Brain microvascular endothelial cell (primary cell): ENCODE results near the gene SCAF1.

Source experiments
- DNase-seq: peaks from one replicate; pipeline ENCODE4 v3.0.0-alpha.2; 2020
- H3K27ac ChIP-seq: fragments of 250-450 bp; sonication (Bioruptor Pico); 2 replicates; pipeline ENCODE4 v1.5.1; 2020; ENCODE audit warnings: mild to moderate bottlenecking, moderate library complexity
- H3K27me3 ChIP-seq: fragments of 250-450 bp; sonication (Bioruptor Pico); replicated peaks from 2 replicates; pipeline ENCODE4 v1.5.1; 2020; ENCODE audit warnings: mild to moderate bottlenecking
- H3K36me3 ChIP-seq: fragments of 250-450 bp; sonication (Bioruptor Pico); replicated peaks from 2 replicates; pipeline ENCODE4 v1.5.1; 2020; ENCODE audit warnings: mild to moderate bottlenecking
- H3K4me3 ChIP-seq: 2 replicates; pipeline ENCODE4 v1.5.1; 2011; ENCODE audit warnings: low read depth, mild to moderate bottlenecking, control low read depth, low read length, moderate library complexity
- in situ Hi-C: cut with HindIII; loops from 2 replicates; pipeline ENCODE4 v1.10.0; 2017; ENCODE audit warnings: low sequenced_read_pairs, low pct_ligation_motif_present
- TF ChIP-seq, protein P1 (sequence below): IDR thresholded peaks from 2 replicates; pipeline ENCODE4 v1.5.1; 2011; ENCODE audit warnings: low read depth, mild to moderate bottlenecking, moderate library complexity, low read length, control low read depth, inconsistent platforms; ENCODE audit errors: missing control alignments

SCAF1 gene

DNA sequence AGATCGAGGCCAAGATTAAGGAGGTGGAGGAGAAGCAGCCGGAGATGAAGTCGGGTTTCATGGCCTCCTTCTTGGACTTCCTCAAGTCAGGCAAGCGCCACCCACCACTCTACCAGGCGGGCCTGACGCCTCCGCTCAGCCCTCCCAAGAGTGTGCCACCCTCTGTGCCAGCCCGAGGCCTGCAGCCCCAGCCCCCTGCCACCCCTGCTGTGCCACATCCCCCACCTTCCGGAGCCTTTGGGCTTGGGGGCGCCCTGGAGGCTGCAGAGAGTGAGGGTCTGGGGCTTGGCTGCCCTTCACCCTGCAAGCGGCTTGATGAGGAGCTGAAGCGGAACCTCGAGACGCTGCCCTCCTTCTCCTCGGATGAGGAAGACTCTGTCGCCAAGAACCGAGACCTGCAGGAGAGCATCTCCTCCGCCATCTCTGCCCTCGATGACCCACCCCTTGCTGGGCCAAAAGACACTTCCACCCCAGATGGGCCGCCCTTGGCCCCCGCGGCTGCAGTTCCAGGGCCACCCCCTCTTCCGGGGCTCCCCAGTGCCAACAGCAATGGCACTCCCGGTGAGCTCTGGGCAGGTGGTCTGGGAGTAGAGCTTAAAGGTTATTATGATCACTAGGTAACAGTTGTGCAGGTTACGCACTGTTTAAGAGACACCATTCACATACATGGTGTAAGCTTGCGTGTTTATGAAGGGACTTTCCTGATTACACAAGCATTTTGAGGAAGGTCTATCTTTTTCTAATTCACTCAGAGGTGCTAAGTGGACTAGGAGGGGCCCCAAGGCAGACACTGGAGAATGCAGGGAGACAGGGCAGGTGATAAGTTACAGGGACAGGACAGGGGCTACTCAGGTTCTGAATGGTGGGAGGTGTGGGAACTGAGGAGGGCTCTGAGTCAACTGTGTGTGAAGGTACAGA is 42.4 kb upstream of the SCAF1 start:
- TF ChIP-seq, protein P1, sequence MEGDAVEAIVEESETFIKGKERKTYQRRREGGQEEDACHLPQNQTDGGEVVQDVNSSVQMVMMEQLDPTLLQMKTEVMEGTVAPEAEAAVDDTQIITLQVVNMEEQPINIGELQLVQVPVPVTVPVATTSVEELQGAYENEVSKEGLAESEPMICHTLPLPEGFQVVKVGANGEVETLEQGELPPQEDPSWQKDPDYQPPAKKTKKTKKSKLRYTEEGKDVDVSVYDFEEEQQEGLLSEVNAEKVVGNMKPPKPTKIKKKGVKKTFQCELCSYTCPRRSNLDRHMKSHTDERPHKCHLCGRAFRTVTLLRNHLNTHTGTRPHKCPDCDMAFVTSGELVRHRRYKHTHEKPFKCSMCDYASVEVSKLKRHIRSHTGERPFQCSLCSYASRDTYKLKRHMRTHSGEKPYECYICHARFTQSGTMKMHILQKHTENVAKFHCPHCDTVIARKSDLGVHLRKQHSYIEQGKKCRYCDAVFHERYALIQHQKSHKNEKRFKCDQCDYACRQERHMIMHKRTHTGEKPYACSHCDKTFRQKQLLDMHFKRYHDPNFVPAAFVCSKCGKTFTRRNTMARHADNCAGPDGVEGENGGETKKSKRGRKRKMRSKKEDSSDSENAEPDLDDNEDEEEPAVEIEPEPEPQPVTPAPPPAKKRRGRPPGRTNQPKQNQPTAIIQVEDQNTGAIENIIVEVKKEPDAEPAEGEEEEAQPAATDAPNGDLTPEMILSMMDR, result no peak
- no peak overlapping the region for H3K4me3 ChIP-seq
- H3K27ac ChIP-seq, result no peak overlapping the region
- H3K27me3 ChIP-seq, result no peaks in the 10 kb centered on the region
- in situ Hi-C loops, result no loop called here
- H3K36me3 ChIP-seq, result peaks cover 81% of the 10 kb centered on the region
- DNase-seq, result no peak

DNA sequence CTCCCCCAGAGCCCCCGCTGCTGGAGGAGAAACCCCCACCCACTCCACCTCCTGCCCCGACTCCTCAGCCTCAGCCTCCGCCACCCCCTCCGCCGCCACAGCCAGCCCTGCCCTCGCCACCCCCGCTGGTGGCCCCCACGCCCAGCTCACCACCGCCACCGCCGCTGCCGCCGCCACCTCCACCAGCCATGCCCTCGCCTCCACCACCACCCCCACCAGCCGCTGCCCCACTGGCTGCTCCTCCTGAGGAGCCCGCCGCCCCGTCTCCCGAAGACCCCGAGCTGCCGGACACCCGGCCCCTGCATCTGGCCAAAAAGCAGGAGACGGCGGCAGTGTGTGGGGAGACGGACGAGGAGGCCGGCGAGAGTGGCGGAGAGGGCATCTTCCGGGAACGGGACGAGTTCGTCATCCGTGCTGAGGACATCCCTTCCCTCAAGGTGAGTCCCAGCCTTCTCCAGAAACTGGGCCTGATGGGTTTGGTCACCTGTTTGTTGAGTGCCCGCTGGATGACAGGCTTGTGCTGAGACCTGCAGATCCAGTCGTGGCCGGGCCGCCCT is 40.4 kb upstream of the SCAF1 start:
- Histone ChIP-seq H3K27ac (no peak overlapping the region), H3K4me3 (no peak overlapping the region), H3K27me3 (no peaks in the 10 kb centered on the region), H3K36me3 (peaks cover 77% of the 10 kb centered on the region)
- TF ChIP-seq, protein P1, result no peak
- in situ Hi-C loops, result no loop called here
- DNase-seq, result no peak

DNA sequence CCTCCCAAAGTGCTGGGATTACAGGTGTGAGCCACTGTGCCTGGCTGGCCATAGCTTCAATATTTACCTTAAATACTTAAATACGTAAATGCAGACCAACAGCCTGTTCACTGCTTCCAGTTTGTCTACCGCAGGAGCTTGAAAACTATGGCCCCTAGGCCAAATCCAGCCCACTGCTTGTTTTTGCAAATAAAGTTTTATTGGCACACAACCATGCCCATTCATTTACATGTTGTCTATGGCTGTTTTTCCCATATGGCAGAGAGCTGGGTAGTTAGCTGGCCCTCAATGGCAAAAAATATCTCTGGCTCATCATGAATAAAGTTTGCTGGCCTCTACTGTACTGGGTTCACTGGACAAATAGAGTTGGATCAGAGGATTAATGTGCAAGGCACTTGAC is 39.2 kb upstream of the SCAF1 start:
- Histone ChIP-seq H3K36me3 (peaks cover 71% of the 10 kb centered on the region), H3K4me3 (no peak overlapping the region), H3K27ac (no peak overlapping the region), H3K27me3 (no peaks in the 10 kb centered on the region)
- TF ChIP-seq, protein P1, result no peak
- DNase-seq, result no peak
- in situ Hi-C loops, result no loop called here

DNA sequence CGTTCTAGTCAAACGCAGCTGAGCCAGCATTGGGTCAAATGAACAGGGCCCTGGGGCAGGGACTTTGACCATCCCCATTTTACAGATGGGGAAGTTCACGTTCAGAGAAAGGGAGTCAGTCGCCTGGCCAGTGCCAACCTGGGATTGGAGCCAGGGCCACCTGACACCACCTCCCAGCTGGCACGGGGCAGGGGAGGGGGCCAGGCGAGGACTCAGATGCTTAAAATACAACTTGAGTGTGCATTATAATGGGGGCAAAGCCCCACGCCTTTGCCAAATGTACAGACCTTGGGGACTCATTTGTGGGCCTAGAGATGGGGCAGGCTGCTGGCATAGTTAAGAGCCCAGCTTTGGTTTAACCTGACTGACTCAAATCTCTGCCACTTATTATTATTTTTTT is 36.4 kb upstream of the SCAF1 start:
- H3K36me3 ChIP-seq, result peaks cover 65% of the 10 kb centered on the region
- H3K27ac ChIP-seq, result no peak overlapping the region
- no peaks in the 10 kb centered on the region for H3K27me3 ChIP-seq
- DNase-seq, result no peak
- TF ChIP-seq, protein P1, result no peak
- no peak overlapping the region for H3K4me3 ChIP-seq
- in situ Hi-C loops, result no loop called here

DNA sequence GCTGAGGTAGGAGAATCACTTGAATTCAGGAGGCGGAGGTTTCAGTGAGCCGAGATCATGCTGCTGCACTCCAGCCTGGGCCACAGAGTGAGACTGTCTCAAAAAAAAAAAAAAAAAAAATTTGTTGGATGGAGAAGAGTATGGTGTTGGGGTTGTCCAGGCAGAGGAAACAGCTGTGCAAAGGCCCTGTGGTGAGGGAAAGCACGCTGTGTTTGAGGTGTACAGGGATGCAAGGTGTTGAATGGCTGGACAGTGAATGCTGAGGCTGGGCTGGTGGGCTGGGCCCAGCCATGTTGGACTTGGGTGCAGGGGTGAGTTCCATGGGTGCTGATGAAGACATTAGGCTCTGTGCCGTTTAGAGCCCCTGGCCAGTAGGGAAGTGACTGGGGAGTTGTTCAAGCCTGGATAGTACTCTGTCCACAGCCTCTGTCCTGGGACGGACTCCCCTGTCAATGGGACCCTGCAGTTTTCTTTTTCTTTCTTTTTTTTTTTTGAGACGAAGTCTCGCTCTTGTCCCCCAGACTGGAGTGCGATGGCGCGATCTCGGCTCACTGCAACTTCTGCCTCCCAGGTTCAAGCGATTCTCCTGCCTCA is 32.4 kb upstream of the SCAF1 start:
- Histone ChIP-seq H3K27ac (no peak overlapping the region), H3K36me3 (peaks cover 39% of the 10 kb centered on the region), H3K4me3 (no peak overlapping the region), H3K27me3 (no peaks in the 10 kb centered on the region)
- in situ Hi-C loops, result no loop called here
- no peak for DNase-seq
- TF ChIP-seq, protein P1, result no peak
